ENCODE data around the gene AK9.

- TF ChIP-seq CTCF (IDR thresholded peaks at IDR 0.05), result no peak
- TF ChIP-seq EP300 (IDR thresholded peaks at IDR 0.05), result no peak
These were observed 35.2 kb downstream of the AK9 start for GRCh38 chr6:109655761-109656262.

Data from A549 (cell line).